Erythroblast (primary cell): ENCODE results near the gene SEMA3B.

ENCODE experiments used
- DNase-seq, 2 experiments: peaks; one replicate each; lab custom pipeline; 2025; lab: John Stamatoyannopoulos, UW
- GATA1 ChIP-seq: IDR thresholded peaks from 2 replicates; pipeline ENCODE4 v1.6.1; 2011; ENCODE audit warnings: low read depth, mild to moderate bottlenecking, control low read depth, low read length, moderate library complexity
- POLR2A ChIP-seq: IDR thresholded peaks from 2 replicates; pipeline ENCODE4 v1.6.1; 2011; ENCODE audit warnings: mild to moderate bottlenecking, low read length

SEMA3B gene

GRCh38 chr3:50327129-50327528 lies 58.2 kb downstream of the SEMA3B start:
- TF ChIP-seq POLR2A (no peak), GATA1 (no peak)
- DNase-seq, result no peak
